Hepatocyte (in vitro differentiated cells): ENCODE results near the gene MADD. TPM values are rescaled to one million over a fixed set of nuclear protein-coding genes. Genes with fewer than 3 reads are reported as not detected.
"Not testable (repeated sequence)": the region's sequence is repeated elsewhere in the genome, so short reads cannot be mapped to it uniquely, and the experiment has no call there.

Source experiments
- DNase-seq: peaks from one replicate; pipeline ENCODE4 v3.0.0-alpha.2; 2016; ENCODE audit warnings: low spot score
- H2AFZ ChIP-seq: fragments of 200-600 bp; sonication (generic); 2 replicates; pipeline ENCODE4 v1.6.0; 2016; ENCODE audit warnings: antibody characterized with exemption, mild to moderate bottlenecking
- H3K27ac ChIP-seq: fragments of 200-600 bp; sonication (generic); 2 replicates; pipeline ENCODE4 v1.5.1; 2016; ENCODE audit warnings: mild to moderate bottlenecking
- H3K27me3 ChIP-seq: fragments of 200-600 bp; sonication (generic); 2 replicates; pipeline ENCODE4 v1.6.1; 2016
- H3K36me3 ChIP-seq: fragments of 200-600 bp; sonication (generic); replicated peaks from 2 replicates; pipeline ENCODE4 v1.5.1; 2016; ENCODE audit warnings: low read depth; ENCODE audit not compliant: insufficient read depth
- H3K4me1 ChIP-seq: fragments of 200-600 bp; sonication (generic); 2 replicates; pipeline ENCODE4 v1.5.1; 2016; ENCODE audit warnings: mild to moderate bottlenecking, moderate library complexity; ENCODE audit not compliant: insufficient read depth
- H3K4me2 ChIP-seq: fragments of 200-600 bp; sonication (generic); 2 replicates; pipeline ENCODE4 v1.6.0; 2016
- H3K4me3 ChIP-seq: fragments of 200-600 bp; sonication (generic); 2 replicates; pipeline ENCODE4 v1.5.1; 2016; ENCODE audit warnings: mild to moderate bottlenecking
- H3K79me2 ChIP-seq: fragments of 200-600 bp; sonication (generic); 2 replicates; pipeline ENCODE4 v1.6.0; 2017; ENCODE audit warnings: mild to moderate bottlenecking
- H3K9me2 ChIP-seq: fragments of 200-600 bp; sonication (generic); replicated peaks from 2 replicates; pipeline ENCODE4 v1.6.0; 2017; ENCODE audit warnings: mild to moderate bottlenecking; ENCODE audit not compliant: insufficient read depth
- H3K9me3 ChIP-seq: fragments of 200-600 bp; sonication (generic); 2 replicates; pipeline ENCODE4 v1.5.1; 2016; ENCODE audit warnings: low read depth, mild to moderate bottlenecking
- H4K20me1 ChIP-seq: fragments of 200-600 bp; sonication (generic); 2 replicates; pipeline ENCODE4 v1.6.0; 2016; ENCODE audit warnings: mild to moderate bottlenecking; ENCODE audit not compliant: insufficient read depth, poor library complexity, severe bottlenecking
- EZH2 ChIP-seq: fragments of 200-600 bp; sonication (generic); IDR thresholded peaks from 2 replicates; pipeline ENCODE4 v1.6.1; 2016; ENCODE audit warnings: antibody characterized with exemption, mild to moderate bottlenecking, borderline replicate concordance
- EZH2phosphoT487 ChIP-seq: fragments of 200-600 bp; sonication (generic); IDR thresholded peaks from one replicate; pipeline ENCODE4 v1.6.1; 2018; ENCODE audit warnings: antibody characterized with exemption, mild to moderate bottlenecking, low read depth, moderate library complexity; ENCODE audit not compliant: unreplicated experiment, severe bottlenecking
- WGBS: methylation state at CpG from one replicate; pipeline ENCODE4 v1.1.6; 2016; ENCODE audit warnings: low lambda C conversion rate; ENCODE audit errors: missing lambda C conversion rate; 5-methylcytosine and 5-hydroxymethylcytosine counted together
- polyA plus RNA-seq: library from polyadenylated mRNA; unstranded; fragments of >200 nt; fragmentation: Nextera tagmentation; extraction: Ambion mirVana; gene quantifications from 2 replicates; pipeline ENCODE4 v1.2.1, GENCODE V29; 2016
- total RNA-seq: library from RNA; depleted of rRNA; stranded (reverse); fragments of >200 nt; gene quantifications from 2 replicates; pipeline ENCODE4 v1.2.3, GENCODE V29; 2014
- TF ChIP-seq, protein P1 (sequence below): fragments of 200-600 bp; sonication (generic); IDR thresholded peaks from 2 replicates; pipeline ENCODE4 v1.5.1; 2016; ENCODE audit warnings: antibody characterized with exemption, mild to moderate bottlenecking; ENCODE audit not compliant: poor library complexity

The MADD gene
- total and polyA plus RNA-seq, 2 experiments from 2014 or later = 17.6 to 19.1 TPM

GRCh38 chr11:47333886-47334443 lies 64.0 kb downstream of the MADD start:
- WGBS = 90% methylated on average over 8 of the region's 8 CpGs
- H3K36me3 ChIP-seq = no peaks in the 10 kb centered on the region
- no peak overlapping the region for H2AFZ ChIP-seq
- H3K79me2 ChIP-seq = no peaks in the 10 kb centered on the region
- H3K27ac ChIP-seq = no peak overlapping the region
- no peaks in the 10 kb centered on the region for H3K9me3 ChIP-seq
- H3K4me3 ChIP-seq = no peak overlapping the region
- no peaks in the 10 kb centered on the region for H3K27me3 ChIP-seq
- TF ChIP-seq EZH2 (no peak), EZH2phosphoT487 (no peak)
- TF ChIP-seq, protein P1, sequence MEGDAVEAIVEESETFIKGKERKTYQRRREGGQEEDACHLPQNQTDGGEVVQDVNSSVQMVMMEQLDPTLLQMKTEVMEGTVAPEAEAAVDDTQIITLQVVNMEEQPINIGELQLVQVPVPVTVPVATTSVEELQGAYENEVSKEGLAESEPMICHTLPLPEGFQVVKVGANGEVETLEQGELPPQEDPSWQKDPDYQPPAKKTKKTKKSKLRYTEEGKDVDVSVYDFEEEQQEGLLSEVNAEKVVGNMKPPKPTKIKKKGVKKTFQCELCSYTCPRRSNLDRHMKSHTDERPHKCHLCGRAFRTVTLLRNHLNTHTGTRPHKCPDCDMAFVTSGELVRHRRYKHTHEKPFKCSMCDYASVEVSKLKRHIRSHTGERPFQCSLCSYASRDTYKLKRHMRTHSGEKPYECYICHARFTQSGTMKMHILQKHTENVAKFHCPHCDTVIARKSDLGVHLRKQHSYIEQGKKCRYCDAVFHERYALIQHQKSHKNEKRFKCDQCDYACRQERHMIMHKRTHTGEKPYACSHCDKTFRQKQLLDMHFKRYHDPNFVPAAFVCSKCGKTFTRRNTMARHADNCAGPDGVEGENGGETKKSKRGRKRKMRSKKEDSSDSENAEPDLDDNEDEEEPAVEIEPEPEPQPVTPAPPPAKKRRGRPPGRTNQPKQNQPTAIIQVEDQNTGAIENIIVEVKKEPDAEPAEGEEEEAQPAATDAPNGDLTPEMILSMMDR = no peak
- H4K20me1 ChIP-seq = no peaks in the 10 kb centered on the region
- no peak overlapping the region for H3K4me2 ChIP-seq
- H3K9me2 ChIP-seq = no peaks in the 10 kb centered on the region
- DNase-seq = no peak
- no peaks in the 10 kb centered on the region for H3K4me1 ChIP-seq

GRCh38 chr11:47334699-47335411 lies 64.9 kb downstream of the MADD start:
- not testable (repeated sequence) for H3K4me3 ChIP-seq, H3K79me2 ChIP-seq

DNA sequence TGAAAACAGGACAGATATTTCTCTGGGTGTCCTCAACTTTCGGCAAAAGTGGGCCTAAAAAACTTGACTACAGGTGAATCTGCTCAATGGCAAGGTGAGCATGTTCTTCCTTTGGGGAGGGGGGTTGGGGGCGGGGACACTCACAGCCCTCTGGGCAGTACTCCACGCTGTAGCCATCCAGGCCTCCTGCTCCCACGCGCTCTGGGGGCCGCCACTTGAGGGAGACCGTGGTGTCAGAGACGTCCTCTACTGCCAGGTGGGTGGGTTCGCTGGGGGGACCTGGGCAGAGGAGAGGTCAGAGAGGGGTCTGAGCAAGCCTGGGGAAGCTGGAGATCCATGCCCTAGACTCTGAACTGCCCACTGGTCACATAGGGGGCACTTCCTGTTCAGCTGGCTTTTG lies 65.8 kb downstream of the MADD start:
- H3K36me3 ChIP-seq = no peaks in the 10 kb centered on the region
- no peaks in the 10 kb centered on the region for H3K79me2 ChIP-seq
- no peaks in the 10 kb centered on the region for H3K9me3 ChIP-seq
- H3K4me1 ChIP-seq = no peaks in the 10 kb centered on the region
- TF ChIP-seq, protein P1 = no peak
- no peak for TF ChIP-seq EZH2phosphoT487
- no peak for TF ChIP-seq EZH2
- H3K9me2 ChIP-seq = no peaks in the 10 kb centered on the region
- H3K4me3 ChIP-seq = no peak overlapping the region
- no peak overlapping the region for H3K27ac ChIP-seq
- no peaks in the 10 kb centered on the region for H3K27me3 ChIP-seq
- WGBS = 88% methylated on average over 8 of the region's 9 CpGs
- no peaks in the 10 kb centered on the region for H4K20me1 ChIP-seq
- no peak overlapping the region for H2AFZ ChIP-seq
- DNase-seq = no peak
- H3K4me2 ChIP-seq = no peak overlapping the region

More at GRCh38 chr11:47334699-47335411, 64.9 kb downstream of the MADD start:
- H3K9me3 ChIP-seq, H3K27ac ChIP-seq, H3K36me3 ChIP-seq, H4K20me1 ChIP-seq, H3K27me3 ChIP-seq, H3K4me1 ChIP-seq, DNase-seq, H2AFZ ChIP-seq, H3K4me2 ChIP-seq, H3K9me2 ChIP-seq: not testable (repeated sequence)
- WGBS = 95% methylated on average over 16 of the region's 16 CpGs

GRCh38 chr11:47336595-47336994 lies 66.7 kb downstream of the MADD start:
- Histone ChIP-seq H3K4me2 (no peak overlapping the region), H3K27ac (no peak overlapping the region), H3K9me3 (no peaks in the 10 kb centered on the region), H3K9me2 (no peaks in the 10 kb centered on the region), H3K4me1 (no peaks in the 10 kb centered on the region), H3K79me2 (no peaks in the 10 kb centered on the region), H3K36me3 (no peaks in the 10 kb centered on the region), H2AFZ (no peak overlapping the region), H3K27me3 (no peaks in the 10 kb centered on the region), H4K20me1 (no peaks in the 10 kb centered on the region), H3K4me3 (no peak overlapping the region)
- no peak for DNase-seq
- 85% methylated on average over 4 of the region's 4 CpGs for WGBS
- TF ChIP-seq EZH2phosphoT487 (no peak), EZH2 (no peak)
- TF ChIP-seq, protein P1 = no peak
